Measurements from ENCODE around the gene MYH7. TPM values are rescaled to one million over a fixed set of nuclear protein-coding genes. Genes with fewer than 3 reads are reported as not detected.
"Not testable (repeated sequence)": the region's sequence is repeated elsewhere in the genome, so short reads cannot be mapped to it uniquely, and the experiment has no call there.

Gene MYH7
- total RNA-seq, 8 experiments from 2014 or later, result 0.04 to 0.93 (median 0.14) TPM; not detected in 1

DNA sequence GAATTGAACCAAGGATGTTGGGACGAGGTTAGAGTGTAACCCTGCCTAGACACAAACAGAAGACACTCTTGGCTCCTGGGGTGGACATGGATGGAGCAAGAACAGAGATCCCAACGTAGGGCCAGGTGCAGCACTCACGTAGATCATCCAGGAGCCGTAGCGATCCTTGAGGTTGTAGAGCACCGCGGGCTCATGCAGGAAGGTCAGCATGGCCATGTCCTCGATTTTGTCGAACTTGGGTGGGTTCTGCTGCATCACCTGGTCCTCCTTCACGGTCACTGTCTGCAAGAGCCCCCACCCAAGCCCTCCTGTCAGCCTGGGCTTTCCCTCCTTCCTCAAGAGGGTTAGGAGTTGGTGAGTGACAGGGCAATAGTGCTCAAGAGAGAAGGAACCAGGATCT, 2.5 kb downstream of the MYH7 start:
- Histone ChIP-seq H3K4me1 (replicated peaks in 1 of 2) (peaks cover 30 to 34% of the 10 kb centered on the region in 2 donors), H3K4me3 (no peak overlapping the region), H3K27ac (no peak overlapping the region)
- no peak for ATAC-seq (replicated peaks in 6 of 8)
- 0 to 100% (median 56%) methylated on average over 1 to 5 of the region's 10 CpGs; no CpG with 5 or more reads in 2 of the 10 experiments for WGBS, 10 experiments
- in situ Hi-C loops (cut with MboI; ENCODE audit: low pct_unique_long_range_greater_than_20kb in 2 of 9, low sequenced_read_pairs in 9 of 9, unreplicated experiment in 9 of 9), result no loop called here

DNA sequence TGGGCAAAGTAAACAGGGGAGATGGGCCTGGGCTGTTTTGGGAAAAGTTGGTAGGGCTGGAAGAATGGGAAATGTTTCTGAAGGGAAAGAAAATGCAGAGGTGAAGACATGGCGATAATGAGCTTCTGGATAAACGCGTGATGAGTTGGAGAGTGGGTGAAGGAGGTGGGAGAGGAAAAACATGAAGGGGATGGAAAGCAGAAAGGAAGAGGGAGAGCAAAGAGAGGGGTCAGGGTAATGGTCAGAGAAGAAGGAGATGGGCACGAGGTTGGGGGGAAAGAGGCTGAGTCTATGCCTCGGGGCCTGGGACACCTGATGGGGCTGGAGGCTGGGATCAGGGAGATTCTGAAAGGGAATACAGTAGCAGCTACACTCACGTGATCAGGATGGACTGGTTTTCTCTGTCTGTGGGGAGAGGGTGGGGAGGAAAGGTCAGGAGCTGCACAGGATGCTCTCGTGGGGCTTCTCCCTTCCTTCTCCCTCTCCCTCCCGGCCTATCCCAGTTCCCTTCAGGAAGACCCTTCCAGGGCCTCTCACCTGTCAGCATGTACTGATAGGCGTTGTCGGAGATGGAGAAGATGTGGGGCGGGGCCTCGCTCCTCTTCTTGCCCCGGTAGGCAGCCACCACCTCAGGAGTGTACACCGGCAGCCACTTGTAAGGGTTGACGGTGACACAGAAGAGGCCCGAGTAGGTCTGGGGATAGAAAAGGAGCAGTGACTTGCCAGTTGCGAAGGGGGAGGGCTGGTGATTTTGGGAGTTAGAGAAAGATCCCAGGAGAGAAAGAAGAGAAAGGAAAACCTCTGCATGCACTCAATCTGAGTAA, 3.1 kb downstream of the MYH7 start:
- 56 to 100% (median 77%) methylated on average over 1 to 15 of the region's 17 CpGs for WGBS, 10 experiments
- no peak overlapping the region for H3K4me3 ChIP-seq
- H3K27ac ChIP-seq, result no peak overlapping the region
- ATAC-seq (replicated peaks in 6 of 8), result no peak
- in situ Hi-C loops (cut with MboI; ENCODE audit: low pct_unique_long_range_greater_than_20kb in 2 of 9, low sequenced_read_pairs in 9 of 9, unreplicated experiment in 9 of 9), result no loop called here
- H3K4me1 ChIP-seq (replicated peaks in 1 of 2), result peaks cover 29 to 31% of the 10 kb centered on the region in 2 donors

DNA sequence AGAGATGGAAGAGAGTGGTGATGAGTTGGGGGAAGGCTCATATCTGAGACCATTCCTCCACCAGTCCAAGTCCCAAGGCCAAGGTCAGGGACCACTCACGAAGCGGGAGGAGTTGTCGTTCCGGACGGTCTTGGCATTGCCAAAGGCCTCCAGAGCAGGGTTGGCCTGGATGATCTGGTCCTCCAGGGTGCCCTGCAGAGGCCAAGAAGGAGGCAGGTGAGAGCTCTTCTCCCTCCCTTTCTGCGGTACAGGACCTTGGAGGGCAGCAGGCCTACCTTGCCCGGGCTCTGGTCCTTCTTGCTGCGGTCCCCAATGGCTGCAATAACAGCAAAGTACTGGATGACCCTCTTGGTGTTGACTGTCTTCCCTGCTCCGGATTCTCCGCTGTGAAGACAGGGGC, 4.0 kb downstream of the MYH7 start:
- WGBS, 10 experiments, result 60 to 100% (median 81%) methylated on average over 3 to 6 of the region's 10 CpGs; no CpG with 5 or more reads in 6 of the 10 experiments
- Histone ChIP-seq H3K27ac (no peak overlapping the region), H3K4me1 (replicated peaks in 1 of 2) (peaks cover 20 to 23% of the 10 kb centered on the region in 2 donors), H3K4me3 (no peak overlapping the region)
- no peak for ATAC-seq (replicated peaks in 6 of 8)
- in situ Hi-C loops (cut with MboI; ENCODE audit: low pct_unique_long_range_greater_than_20kb in 2 of 9, low sequenced_read_pairs in 9 of 9, unreplicated experiment in 9 of 9), result no loop called here

DNA sequence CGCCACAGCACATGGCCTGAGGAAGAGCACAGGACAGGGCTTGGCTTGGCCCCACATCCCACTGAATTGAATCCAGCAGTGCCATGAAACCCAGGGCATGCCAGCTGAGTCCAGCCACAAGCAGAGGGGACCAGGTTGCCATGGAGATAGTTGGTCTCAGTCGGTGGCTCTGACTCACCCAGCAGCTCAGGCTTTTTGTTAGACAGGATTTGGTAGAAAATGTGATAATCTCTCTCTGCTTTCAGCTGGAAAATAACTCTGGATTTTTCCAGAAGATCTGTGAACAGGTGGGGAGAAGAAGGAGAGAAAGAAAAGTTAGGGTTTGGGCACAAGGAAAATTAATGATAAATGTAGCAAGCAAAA, 4.8 kb downstream of the MYH7 start:
- H3K27ac ChIP-seq, result no peak overlapping the region
- peaks cover 12 to 15% of the 10 kb centered on the region in 2 donors for H3K4me1 ChIP-seq (replicated peaks in 1 of 2)
- in situ Hi-C loops (cut with MboI; ENCODE audit: low pct_unique_long_range_greater_than_20kb in 2 of 9, low sequenced_read_pairs in 9 of 9, unreplicated experiment in 9 of 9), result no loop called here
- peak in 5 of 8 experiments; percentile 97 to 99 (median 99) for ATAC-seq (replicated peaks in 6 of 8)
- WGBS, 10 experiments, result 0 to 14% (median 0%) methylated on average over 1 of the region's 2 CpGs; no CpG with 5 or more reads in 5 of the 10 experiments
- H3K4me3 ChIP-seq, result no peak overlapping the region

DNA sequence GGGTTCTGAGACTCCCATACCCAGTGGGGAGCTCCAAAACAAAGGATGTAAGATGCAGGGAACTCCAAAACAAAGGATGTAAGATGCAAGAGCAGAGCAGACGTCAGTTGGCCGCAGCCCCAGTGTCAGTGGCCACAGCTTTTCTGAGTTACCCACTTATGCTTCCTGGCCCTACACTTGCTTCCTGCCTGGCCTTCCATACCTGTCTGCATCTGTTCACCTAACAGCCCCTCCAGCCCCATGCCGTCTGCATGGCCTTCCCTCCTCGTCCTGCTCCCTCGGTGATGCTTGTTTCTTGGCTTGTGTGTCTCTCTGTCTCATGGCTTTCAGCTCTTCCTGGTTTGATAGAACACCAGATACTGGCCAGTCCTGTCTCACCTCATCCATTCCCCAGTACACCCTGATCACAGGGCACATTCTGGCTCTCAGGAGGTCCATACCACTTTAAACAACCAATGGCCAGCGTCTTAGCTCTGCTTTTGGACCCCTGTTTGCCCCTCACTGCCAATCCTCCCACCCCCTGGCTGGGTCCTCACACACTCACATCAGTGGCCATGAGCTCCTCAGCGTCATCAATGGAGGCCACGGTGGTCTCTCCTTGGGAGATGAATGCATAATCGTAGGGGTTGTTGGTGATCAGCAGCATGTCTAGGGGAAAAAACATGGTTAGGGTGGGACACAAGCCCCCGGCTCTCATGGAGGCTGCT, 5.3 kb downstream of the MYH7 start:
- Histone ChIP-seq H3K4me3 (no peak overlapping the region), H3K4me1 (replicated peaks in 1 of 2) (peaks cover 8 to 10% of the 10 kb centered on the region in 2 donors), H3K27ac (no peak overlapping the region)
- no peak for ATAC-seq (replicated peaks in 6 of 8)
- in situ Hi-C loops (cut with MboI; ENCODE audit: low pct_unique_long_range_greater_than_20kb in 2 of 9, low sequenced_read_pairs in 9 of 9, unreplicated experiment in 9 of 9), result no loop called here
- WGBS, 10 experiments, result 0 to 100% (median 70%) methylated on average over 1 to 9 of the region's 10 CpGs; no CpG with 5 or more reads in 3 of the 10 experiments

DNA sequence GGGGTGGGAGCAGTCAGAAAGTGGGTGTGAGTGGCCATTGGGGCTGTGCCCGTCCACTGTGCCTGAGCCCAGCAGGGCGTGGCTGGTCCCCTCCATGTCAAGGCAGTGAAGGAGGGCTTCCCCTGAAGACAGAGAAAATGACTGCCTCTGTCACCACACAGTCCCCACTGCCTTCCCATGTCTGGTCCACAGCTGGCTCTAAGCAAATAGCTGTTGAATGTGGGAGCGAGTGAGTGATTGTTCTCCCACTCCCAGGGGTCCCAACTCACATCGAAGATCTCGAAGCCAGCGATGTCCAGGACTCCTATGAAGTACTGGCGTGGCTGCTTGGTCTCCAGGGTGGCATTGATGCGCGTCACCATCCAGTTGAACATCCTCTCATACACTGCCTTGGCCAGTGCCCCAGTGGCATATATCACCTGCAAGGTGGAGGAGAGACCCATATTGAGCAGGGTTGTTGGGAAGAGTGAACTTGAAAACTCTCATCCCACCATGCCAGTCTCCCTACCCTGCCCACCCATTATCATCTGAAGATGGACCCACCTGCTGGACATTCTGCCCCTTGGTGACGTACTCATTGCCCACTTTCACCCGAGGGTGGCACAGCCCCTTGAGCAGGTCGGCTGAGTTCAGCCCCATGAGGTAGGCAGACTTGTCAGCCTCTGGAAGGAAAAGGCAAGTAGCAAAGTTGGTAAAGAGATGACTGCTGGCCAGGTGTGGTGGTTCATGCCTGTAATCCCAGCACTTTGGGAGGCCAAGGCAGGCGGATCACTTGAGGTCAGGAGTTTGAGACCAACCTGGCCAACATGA, 6.6 kb downstream of the MYH7 start:
- WGBS, 10 experiments, result 0 to 100% (median 60%) methylated on average over 1 to 4 of the region's 13 CpGs; no CpG with 5 or more reads in 3 of the 10 experiments
- no peak overlapping the region for H3K27ac ChIP-seq
- no peak overlapping the region for H3K4me3 ChIP-seq
- H3K4me1 ChIP-seq (replicated peaks in 1 of 2), result peaks cover 8 to 10% of the 10 kb centered on the region in 2 donors
- ATAC-seq (replicated peaks in 6 of 8), result no peak
- in situ Hi-C loops (cut with MboI; ENCODE audit: low pct_unique_long_range_greater_than_20kb in 2 of 9, low sequenced_read_pairs in 9 of 9, unreplicated experiment in 9 of 9), result no loop called here

DNA sequence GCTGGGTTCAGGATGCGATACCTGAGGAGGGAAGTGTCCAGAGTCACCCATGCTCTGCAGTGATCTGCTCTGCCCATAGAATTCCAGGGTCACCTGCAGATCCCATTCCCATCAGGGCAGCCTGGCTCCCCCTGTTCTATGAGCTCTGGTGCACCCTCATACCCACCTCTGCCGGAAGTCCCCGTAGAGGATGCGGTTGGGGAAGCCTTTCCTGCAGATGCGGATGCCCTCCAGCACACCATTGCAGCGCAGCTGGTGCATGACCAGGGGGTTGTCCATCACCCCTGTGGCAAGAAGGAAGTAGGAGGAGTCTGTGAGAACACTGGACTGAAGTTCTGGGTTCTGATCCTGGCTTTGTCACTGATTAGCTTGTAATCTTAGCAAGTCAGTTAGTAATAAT, 9.7 kb downstream of the MYH7 start:
- H3K27ac ChIP-seq; H3K4me1 ChIP-seq (replicated peaks in 1 of 2); H3K4me3 ChIP-seq; in situ Hi-C loops (cut with MboI; ENCODE audit: low pct_unique_long_range_greater_than_20kb in 2 of 9, low sequenced_read_pairs in 9 of 9, unreplicated experiment in 9 of 9); ATAC-seq (replicated peaks in 6 of 8): not testable (repeated sequence)
- 60 to 94% (median 70%) methylated on average over 1 to 3 of the region's 6 CpGs; no CpG with 5 or more reads in 6 of the 10 experiments for WGBS, 10 experiments

DNA sequence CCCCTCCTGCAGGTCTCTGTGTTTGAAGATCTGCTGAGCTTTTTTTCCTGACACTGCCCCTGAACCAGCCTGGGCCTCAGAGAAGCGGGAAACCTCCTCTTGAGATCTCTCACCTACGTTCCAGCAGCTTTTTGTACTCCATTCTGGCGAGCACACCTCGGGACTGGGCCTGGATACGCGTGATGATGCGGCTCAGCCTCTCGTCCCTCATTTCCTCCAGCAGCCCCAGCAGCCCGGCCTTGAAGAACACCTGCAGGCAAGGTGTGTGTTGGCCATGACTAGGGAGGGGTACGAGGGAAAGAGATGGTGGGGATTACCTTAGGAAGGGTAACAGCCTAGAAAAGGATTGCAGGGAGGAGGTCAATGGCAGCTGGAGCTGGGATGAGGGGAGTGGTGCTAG, 10.3 kb downstream of the MYH7 start:
- no peak overlapping the region for H3K4me3 ChIP-seq
- H3K4me1 ChIP-seq (replicated peaks in 1 of 2), result peaks cover 0 to under 1% of the 10 kb centered on the region in 2 donors
- in situ Hi-C loops (cut with MboI; ENCODE audit: low pct_unique_long_range_greater_than_20kb in 2 of 9, low sequenced_read_pairs in 9 of 9, unreplicated experiment in 9 of 9), result no loop called here
- H3K27ac ChIP-seq, result no peak overlapping the region
- ATAC-seq (replicated peaks in 6 of 8), result no peak
- WGBS, 10 experiments, result 45 to 70% (median 50%) methylated on average over 1 to 5 of the region's 10 CpGs; no CpG with 5 or more reads in 5 of the 10 experiments

DNA sequence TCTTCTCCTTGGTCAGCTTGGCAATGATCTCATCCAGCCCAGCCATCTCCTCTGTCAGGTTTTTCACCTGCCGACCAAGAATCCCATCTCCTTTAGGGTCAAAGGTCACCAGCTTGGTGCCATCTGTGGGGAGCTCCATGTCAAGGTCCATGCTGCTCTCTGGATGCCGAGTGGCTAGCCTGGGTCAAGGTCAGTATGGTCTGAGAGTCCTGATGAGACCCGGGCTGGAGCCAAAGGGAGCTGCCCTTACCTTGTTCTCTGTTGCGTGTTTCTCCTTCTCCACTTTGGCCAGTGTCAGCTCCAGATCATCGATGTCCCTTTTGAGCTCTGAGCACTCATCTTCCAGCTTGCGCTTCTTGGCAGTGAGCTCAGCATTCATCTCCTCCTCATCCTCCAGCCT, 11.8 kb downstream of the MYH7 start:
- in situ Hi-C loops (cut with MboI; ENCODE audit: low pct_unique_long_range_greater_than_20kb in 2 of 9, low sequenced_read_pairs in 9 of 9, unreplicated experiment in 9 of 9), result no loop called here
- WGBS, 10 experiments, result 0 to 100% (median 81%) methylated on average over 1 to 5 of the region's 6 CpGs; no CpG with 5 or more reads in 4 of the 10 experiments
- no peak for ATAC-seq (replicated peaks in 6 of 8)
- H3K4me1 ChIP-seq (replicated peaks in 1 of 2), result no peaks in the 10 kb centered on the region
- no peak overlapping the region for H3K4me3 ChIP-seq
- H3K27ac ChIP-seq, result no peak overlapping the region

DNA sequence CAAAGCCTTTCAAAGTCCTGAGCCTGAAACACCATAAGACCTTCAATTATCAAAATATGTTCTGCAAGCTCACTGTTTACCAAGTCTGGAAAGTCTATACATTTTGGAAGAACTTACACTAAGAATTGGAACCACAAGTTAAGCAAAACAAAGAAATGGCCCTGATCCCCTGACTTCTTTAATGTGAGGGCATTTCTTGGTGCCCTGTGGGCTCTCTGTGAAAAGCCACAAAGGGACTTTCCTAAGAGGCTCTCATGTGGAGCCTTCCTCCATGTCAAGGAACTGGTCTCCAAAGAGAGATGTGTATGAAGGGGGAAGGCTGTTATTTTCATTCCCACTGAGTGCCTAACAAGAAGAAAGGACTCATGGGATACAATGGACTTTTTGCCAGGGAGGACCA, 13.9 kb downstream of the MYH7 start:
- H3K4me3 ChIP-seq, result no peak overlapping the region
- no peaks in the 10 kb centered on the region for H3K4me1 ChIP-seq (replicated peaks in 1 of 2)
- ATAC-seq (replicated peaks in 6 of 8), result no peak
- in situ Hi-C loops (cut with MboI; ENCODE audit: low pct_unique_long_range_greater_than_20kb in 2 of 9, low sequenced_read_pairs in 9 of 9, unreplicated experiment in 9 of 9), result no loop called here
- no peak overlapping the region for H3K27ac ChIP-seq

DNA sequence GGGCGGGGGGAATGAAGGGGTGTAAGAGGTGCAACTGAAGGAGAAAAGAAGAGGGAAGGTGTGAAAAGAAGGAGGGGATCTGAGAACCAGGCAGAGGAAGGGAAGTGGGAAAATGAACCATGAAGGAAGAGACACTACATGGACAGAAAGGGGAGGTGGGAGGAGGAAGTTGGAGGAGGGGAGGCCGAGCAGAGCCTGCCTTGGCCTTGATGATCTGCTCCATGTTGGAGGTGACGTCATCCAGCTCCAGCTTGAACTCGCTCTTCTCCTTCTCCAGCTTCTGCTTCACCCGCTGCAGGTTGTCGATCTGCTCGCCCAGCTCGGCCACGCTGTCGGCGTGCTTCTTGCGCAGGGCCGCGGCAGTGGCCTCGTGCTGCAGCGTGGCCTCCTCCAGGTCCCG, 15.8 kb downstream of the MYH7 start:
- in situ Hi-C loops (cut with MboI; ENCODE audit: low pct_unique_long_range_greater_than_20kb in 2 of 9, low sequenced_read_pairs in 9 of 9, unreplicated experiment in 9 of 9); ATAC-seq (replicated peaks in 6 of 8); H3K27ac ChIP-seq; H3K4me3 ChIP-seq; H3K4me1 ChIP-seq (replicated peaks in 1 of 2): not testable (repeated sequence)
- WGBS, 10 experiments, result 0 to 40% methylated on average over 1 of the region's 17 CpGs; no CpG with 5 or more reads in 8 of the 10 experiments

DNA sequence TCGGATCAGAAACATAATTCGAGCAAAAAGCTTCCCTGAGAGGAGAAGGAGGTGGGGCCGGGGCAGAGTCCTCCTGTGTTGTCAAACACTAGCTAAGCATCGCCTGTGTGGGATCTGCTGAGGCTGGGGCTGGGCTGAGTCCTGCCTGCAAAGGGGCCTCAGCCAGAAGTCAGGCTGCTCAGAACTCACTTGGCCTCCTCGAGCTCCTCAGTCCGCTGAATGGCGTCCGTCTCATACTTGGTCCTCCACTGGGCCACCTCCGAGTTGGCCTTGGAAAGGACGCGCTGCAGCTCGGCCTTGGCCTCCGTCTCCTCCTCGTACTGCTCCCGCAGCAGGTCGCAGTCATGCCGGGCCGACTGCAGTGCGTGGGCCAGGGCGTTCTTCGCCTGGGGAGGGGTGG, 17.4 kb downstream of the MYH7 start:
- WGBS, 10 experiments, result 65 to 100% (median 70%) methylated on average over 4 to 13 of the region's 21 CpGs; no CpG with 5 or more reads in 5 of the 10 experiments
- no peak for ATAC-seq (replicated peaks in 6 of 8)
- Histone ChIP-seq H3K27ac (no peak overlapping the region), H3K4me3 (no peak overlapping the region), H3K4me1 (replicated peaks in 1 of 2) (no peaks in the 10 kb centered on the region)
- in situ Hi-C loops (cut with MboI; ENCODE audit: low pct_unique_long_range_greater_than_20kb in 2 of 9, low sequenced_read_pairs in 9 of 9, unreplicated experiment in 9 of 9), result no loop called here

DNA sequence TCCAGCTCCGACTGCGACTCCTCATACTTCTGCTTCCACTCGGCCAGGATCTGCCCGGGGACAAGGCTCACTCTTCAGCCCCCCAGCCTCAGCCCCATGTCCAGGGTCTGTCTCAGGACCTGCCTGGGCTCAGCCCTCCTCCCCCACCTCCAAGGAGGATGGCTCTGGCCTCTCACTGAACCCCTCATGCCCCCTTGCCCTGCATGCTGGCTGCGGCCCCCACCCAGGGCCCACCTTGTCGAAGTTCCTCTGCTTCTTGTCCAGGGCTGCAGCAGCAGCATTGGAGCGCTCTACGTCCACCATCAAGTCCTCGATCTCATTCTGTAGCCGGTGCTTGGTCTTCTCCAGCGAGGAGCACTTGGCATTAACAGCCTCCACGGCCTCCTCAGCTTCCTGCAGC, 18.2 kb downstream of the MYH7 start:
- in situ Hi-C loops (cut with MboI; ENCODE audit: low pct_unique_long_range_greater_than_20kb in 2 of 9, low sequenced_read_pairs in 9 of 9, unreplicated experiment in 9 of 9); H3K4me1 ChIP-seq (replicated peaks in 1 of 2); H3K27ac ChIP-seq; ATAC-seq (replicated peaks in 6 of 8); H3K4me3 ChIP-seq: not testable (repeated sequence)
- WGBS, 10 experiments, result 90% methylated on average over 2 of the region's 12 CpGs; no CpG with 5 or more reads in 9 of the 10 experiments
